Measurements from ENCODE around the gene RBP3. TPM values are rescaled to one million over a fixed set of nuclear protein-coding genes. Genes with fewer than 3 reads are reported as not detected.
A peak's percentile ranks its signal among the peaks of the same experiment; 100 is the strongest.

Gene RBP3
- total RNA-seq, 1 experiment from 2014 or later: not detected

DNA sequence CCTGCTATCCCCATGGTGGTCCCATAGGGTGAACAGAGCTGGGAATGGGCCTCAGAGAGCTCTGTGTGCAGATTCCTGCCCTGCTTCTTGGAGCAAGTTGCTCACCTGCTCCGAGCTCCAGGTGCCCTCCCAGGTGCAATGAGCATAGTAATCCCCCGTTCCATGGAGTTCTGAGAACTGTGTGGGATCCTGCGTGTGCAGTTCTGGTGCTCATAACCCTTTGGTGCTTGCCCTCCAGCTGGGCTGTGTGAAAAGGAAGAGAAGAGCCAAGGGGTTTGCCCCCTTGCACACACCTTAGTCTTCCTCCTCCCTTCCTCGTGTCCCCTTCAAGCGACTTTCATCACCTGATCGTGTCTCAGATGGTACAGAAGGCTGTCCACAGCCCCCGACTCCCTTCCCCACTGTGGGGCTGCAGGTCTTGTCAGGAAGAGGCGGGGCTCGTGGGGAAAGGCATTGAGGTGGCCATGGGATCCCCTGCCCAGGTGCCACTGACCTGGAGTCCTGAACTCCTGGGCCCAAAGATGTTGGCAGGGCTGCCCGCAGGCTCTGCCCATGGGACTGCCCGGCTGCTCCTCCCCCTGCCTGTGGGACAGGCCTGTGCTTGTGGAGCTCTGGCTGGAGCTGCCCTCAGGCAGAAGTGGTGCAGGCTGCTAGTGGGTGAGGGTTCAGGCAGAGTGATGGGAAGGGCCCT, 57.8 kb downstream of the RBP3 start:
- ChIA-PET POLR2A (no interaction called here), CTCF (no interaction called here)
- no TSS peak for BruUV-seq (replicated peaks)
- Histone ChIP-seq H3K36me3 (ENCODE audit: control insufficient read depth, insufficient read depth, low read length) (no peaks in the 10 kb centered on the region), H3K27me3 (ENCODE audit: control insufficient read depth, insufficient read depth, low read length) (no peaks in the 10 kb centered on the region), H3K27ac (ENCODE audit: low read length) (peak overlapping the region; percentile 75), H3K4me1 (ENCODE audit: control insufficient read depth, insufficient read depth, low read length) (peaks cover 86% of the 10 kb centered on the region), H3K4me3 (ENCODE audit: low read depth in 2 of 2, low read length in 2 of 2) (peak overlapping the region in 1 of 2 experiments; percentile 0; a peak in 1 of 4 replicates), H3K9me3 (ENCODE audit: control insufficient read depth, insufficient read depth, low read depth, low read length) (no peaks in the 10 kb centered on the region)
- ATAC-seq (peak; percentile 47), DNase-seq (ENCODE audit: low read depth, low spot score) (no peak)
- intact Hi-C loops (cut with micrococcal nuclease; ENCODE audit: unreplicated experiment): no loop called here
- in situ Hi-C loops (cut with HindIII; ENCODE audit: low pct_unique_long_range_greater_than_20kb, low sequenced_read_pairs): no loop called here
- no peak for TF ChIP-seq REST (IDR thresholded peaks at IDR 0.05; ENCODE audit: insufficient read depth in 1 of 2, low read depth in 2 of 2, low read length in 1 of 2)
- TF ChIP-seq, protein P1, sequence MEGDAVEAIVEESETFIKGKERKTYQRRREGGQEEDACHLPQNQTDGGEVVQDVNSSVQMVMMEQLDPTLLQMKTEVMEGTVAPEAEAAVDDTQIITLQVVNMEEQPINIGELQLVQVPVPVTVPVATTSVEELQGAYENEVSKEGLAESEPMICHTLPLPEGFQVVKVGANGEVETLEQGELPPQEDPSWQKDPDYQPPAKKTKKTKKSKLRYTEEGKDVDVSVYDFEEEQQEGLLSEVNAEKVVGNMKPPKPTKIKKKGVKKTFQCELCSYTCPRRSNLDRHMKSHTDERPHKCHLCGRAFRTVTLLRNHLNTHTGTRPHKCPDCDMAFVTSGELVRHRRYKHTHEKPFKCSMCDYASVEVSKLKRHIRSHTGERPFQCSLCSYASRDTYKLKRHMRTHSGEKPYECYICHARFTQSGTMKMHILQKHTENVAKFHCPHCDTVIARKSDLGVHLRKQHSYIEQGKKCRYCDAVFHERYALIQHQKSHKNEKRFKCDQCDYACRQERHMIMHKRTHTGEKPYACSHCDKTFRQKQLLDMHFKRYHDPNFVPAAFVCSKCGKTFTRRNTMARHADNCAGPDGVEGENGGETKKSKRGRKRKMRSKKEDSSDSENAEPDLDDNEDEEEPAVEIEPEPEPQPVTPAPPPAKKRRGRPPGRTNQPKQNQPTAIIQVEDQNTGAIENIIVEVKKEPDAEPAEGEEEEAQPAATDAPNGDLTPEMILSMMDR (IDR thresholded peaks at IDR 0.05): no peak
- no peak for TF ChIP-seq POLR2AphosphoS5 (IDR thresholded peaks at IDR 0.05; ENCODE audit: low read depth, low read length)
- no peak for TF ChIP-seq TCF7L2 (IDR thresholded peaks at IDR 0.05; ENCODE audit: low read depth, low read length)
- TF ChIP-seq SIN3A (IDR thresholded peaks at IDR 0.05; ENCODE audit: borderline replicate concordance, insufficient read depth, low read depth, low read length): no peak

- H3K4me3 ChIP-seq (ENCODE audit: low read depth in 2 of 2, low read length in 2 of 2): peak overlapping the region in 1 of 2 experiments; percentile 0; a peak in 1 of 4 replicates
- no peaks in the 10 kb centered on the region for H3K27me3 ChIP-seq (ENCODE audit: control insufficient read depth, insufficient read depth, low read length)
- DNase-seq (ENCODE audit: low read depth, low spot score): no peak
- H3K9me3 ChIP-seq (ENCODE audit: control insufficient read depth, insufficient read depth, low read depth, low read length): no peaks in the 10 kb centered on the region
- in situ Hi-C loops (cut with HindIII; ENCODE audit: low pct_unique_long_range_greater_than_20kb, low sequenced_read_pairs): no loop called here
- no peak for ATAC-seq
- no peaks in the 10 kb centered on the region for H3K36me3 ChIP-seq (ENCODE audit: control insufficient read depth, insufficient read depth, low read length)
- CTCF ChIA-PET: no interaction called here
- no TSS peak for BruUV-seq (replicated peaks)
- intact Hi-C loops (cut with micrococcal nuclease; ENCODE audit: unreplicated experiment): no loop called here
- H3K4me1 ChIP-seq (ENCODE audit: control insufficient read depth, insufficient read depth, low read length): peaks cover 82% of the 10 kb centered on the region
- H3K27ac ChIP-seq (ENCODE audit: low read length): peak overlapping the region; percentile 75
- TF ChIP-seq, protein P1 (IDR thresholded peaks at IDR 0.05): no peak
- TF ChIP-seq POLR2AphosphoS5 (IDR thresholded peaks at IDR 0.05; ENCODE audit: low read depth, low read length): no peak
- TF ChIP-seq TCF7L2 (IDR thresholded peaks at IDR 0.05; ENCODE audit: low read depth, low read length): no peak
- TF ChIP-seq SIN3A (IDR thresholded peaks at IDR 0.05; ENCODE audit: borderline replicate concordance, insufficient read depth, low read depth, low read length): no peak
- POLR2A ChIA-PET: no interaction called here
Measured at GRCh38 chr10:47406548-47406869, 58.3 kb downstream of the RBP3 start.
